ENCODE measurements around the gene CKS2.
"Not testable (repeated sequence)": the region's sequence is repeated elsewhere in the genome, so short reads cannot be mapped to it uniquely, and the experiment has no call there.

Gene CKS2

DNA sequence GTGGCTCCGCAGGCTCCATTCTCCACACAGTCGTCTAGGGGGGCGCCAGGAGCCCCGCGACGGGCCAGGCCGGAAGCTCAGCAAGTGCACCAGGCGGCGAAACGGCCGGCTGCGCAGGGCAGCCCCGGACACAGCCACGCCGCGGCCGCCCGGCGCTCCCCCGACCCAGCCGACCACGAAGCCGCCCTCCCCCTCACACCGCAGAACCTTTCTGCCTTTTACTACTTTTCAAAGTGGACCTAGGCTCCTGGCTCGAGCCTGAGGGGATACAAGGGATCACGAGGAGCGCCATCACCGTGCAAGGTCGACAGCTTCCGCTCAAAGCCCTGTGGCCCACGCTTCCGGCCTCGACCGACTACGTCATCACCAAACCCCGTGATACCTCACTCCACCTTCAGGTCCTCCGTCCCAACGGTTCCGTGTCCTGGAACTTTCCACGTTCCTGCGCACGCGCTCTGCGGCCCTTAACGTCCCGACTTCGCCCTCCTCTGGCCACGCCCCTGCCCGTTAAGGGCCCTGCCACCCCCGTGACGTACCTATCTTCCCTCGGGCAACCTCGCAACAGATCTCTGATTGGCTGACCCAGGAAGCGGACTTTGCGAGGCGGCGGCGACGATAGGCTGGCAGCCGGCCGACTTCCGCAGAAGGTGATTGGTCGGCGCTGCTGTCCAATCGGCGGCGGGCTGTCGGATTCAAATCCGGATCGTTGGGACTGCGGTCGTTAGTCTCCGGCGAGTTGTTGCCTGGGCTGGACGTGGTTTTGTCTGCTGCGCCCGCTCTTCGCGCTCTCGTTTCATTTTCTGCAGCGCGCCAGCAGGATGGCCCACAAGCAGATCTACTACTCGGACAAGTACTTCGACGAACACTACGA, at the start of gene CKS2:
Gene CKS2 (plus strand): TSS at position 721 of the 871 bp plus-strand sequence. CDS start 98 bp downstream, at position 819.
- DNase-seq (ENCODE audit: low read depth in 3 of 3, low spot score in 1 of 3), result peak; percentile 98 to 100 (median 100)

DNA sequence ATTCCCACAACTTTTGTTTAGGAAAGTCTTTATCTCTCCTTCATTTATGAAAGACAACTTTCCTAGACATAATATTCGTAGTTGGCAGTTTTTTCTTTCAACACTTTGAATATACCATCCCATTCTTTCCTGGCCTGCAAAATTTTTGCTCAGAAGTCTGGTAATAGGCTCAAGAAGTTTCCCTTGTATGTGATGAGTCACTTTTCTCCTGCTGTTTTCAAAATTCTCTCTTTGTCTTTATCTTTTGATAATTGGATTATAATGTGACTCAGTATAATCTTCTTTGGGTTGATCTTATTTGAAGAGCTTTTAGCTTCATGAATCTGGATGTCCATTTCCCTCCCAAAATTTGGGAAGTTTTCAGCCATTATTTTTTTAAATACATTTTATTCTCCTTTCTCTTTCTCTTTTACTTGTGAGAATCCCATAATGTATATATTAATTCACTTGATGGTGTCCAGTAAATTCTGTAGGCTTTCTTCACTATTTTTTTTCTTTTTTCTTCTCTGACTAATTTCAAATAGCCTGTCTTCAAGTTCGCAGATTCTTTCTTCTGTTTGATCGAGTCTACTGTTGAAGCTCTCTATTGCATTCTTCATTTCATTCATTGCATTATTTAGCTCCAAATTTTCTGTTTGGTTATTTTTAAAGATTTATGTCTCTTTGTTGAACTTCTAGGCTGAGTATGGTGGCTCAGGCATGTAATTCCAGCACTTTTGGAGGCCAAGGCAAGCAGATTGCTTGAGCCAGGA, 37.3 kb upstream of the CKS2 start:
- no peak for DNase-seq (ENCODE audit: low read depth in 3 of 3, low spot score in 1 of 3)

DNA sequence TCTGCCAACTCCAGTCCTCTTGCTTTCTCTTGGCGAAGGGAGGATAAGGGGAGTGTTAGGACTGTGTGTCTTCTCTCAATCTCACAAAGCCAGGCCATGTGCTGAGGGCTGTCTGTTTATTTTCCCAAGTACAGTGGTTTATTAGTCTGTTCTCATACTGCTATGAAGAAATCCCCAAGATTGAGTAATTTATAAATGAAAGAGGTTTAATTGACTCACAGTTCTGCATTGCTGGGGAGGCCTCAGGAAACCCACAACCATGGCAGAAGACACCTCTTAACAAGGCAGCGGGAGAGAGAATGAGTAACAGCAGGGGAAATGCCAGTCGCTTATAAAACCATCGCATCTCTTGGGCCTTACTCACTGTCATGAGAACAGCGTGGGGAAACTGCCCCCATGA, 36.2 kb upstream of the CKS2 start:
- no peak for DNase-seq (ENCODE audit: low read depth in 3 of 3, low spot score in 1 of 3)

DNA sequence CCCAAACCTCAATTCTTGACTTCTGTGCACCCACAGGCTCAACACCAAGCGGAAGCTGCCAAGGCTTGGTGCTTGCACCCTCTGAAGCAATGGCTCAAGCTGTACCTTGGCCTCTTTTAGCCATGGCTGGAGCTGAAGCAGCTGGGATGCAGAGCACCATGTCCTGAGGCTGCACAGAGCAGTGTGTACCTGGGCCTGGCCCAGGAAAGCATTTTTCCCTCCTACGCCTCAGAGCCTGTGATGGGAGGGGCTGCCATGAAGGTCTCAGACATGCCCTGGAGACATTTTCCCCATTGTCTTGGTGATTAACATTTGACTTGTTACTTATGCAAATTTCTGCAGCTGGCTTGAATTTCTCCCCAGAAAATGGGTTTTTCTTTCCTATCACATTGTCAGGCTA, 35.0 kb upstream of the CKS2 start:
- not testable (repeated sequence) for DNase-seq (ENCODE audit: low read depth in 3 of 3, low spot score in 1 of 3)

DNA sequence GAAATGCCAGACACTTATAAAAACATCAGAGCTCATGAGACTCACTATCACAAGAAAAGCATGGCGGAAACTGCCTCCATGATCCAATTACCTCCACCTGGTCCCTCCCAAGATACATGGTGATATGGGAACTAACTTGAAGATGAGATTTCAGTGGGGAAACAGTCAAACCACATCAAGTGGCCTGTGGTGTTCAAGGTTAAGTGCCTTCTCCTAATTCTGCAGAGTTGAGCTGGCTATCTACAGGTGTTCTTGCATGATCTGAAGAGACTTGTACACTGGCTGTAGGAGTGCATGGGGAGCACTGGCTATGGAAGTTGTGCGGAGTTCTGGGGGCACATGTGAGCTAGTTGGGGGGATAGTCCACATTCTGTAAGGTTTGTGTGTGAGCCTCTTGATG, 34.0 kb upstream of the CKS2 start:
- no peak for DNase-seq (ENCODE audit: low read depth in 3 of 3, low spot score in 1 of 3)

DNA sequence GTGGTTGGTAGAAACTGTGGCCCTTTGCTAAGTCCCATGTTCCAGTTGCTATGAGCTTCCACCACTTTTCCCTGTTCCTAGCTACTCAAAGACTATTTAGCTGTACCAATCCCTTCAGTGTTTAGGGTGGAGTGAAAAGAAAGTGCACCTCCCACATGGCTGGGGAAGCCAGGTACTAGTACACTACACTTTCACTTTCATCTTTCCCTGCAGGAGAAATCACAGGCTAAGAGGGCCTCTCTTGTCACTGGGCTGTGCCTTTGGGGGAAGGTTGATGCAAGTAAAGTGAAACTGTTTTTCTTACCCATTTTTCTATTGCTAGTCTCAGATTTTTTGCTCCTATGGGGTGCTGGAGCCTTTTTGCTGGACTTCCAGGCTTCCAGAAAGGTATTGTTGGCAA, 33.5 kb upstream of the CKS2 start:
- no peak for DNase-seq (ENCODE audit: low read depth in 3 of 3, low spot score in 1 of 3)

DNA sequence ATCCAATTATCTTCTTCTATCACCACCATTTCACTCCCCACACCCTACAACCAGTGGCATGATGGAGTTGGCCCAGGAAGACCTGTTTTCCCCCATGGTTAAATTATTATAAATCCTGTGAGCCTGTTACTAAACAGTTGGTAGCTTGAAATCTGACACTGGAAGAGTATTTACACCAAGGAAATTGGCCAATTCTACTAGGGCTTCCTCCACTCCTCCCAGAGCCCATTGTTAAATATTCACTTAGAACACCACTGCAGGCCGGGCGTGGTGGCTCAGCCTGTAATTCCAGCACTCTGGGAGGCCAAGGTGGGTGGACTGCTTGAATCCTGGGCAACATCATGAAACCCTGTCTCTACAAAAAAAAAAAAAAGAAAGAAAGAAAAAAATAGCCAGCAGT, 32.4 kb upstream of the CKS2 start:
- no peak for DNase-seq (ENCODE audit: low read depth in 3 of 3, low spot score in 1 of 3)

DNA sequence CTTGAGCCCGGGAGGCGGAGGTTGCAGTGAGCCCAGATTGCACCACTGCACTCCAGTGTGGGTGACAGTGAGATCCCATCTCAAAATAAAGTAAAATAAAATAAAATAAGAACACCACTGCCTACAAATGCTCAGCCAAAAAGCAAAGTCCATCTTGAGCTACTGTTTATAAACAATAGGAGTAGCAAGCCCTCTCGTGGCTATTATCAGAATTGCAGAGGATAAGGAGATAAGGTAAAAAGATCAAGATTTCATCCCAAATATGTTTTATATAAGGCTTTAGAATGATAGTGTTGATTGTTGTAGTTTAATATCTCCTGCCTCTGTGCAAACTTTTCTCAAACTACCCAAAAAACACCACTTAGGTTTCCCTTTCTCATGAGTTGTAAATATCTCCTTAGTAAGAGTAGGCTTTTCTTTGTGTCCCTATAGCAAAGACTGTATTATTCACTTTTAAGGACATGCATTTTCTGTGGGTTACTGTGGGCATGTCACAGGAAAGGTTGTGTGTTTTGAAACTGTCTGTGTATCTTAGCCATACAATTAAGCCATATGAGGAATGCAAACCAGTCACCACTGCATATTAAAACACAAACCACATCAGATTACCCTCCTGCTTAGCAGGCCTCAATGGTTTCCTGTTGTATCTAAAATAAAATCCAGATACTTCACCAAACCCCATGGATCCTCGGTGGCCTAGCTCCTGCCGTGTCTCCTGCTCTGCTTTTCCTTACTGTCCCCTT, 31.8 kb upstream of the CKS2 start:
- no peak for DNase-seq (ENCODE audit: low read depth in 3 of 3, low spot score in 1 of 3)

DNA sequence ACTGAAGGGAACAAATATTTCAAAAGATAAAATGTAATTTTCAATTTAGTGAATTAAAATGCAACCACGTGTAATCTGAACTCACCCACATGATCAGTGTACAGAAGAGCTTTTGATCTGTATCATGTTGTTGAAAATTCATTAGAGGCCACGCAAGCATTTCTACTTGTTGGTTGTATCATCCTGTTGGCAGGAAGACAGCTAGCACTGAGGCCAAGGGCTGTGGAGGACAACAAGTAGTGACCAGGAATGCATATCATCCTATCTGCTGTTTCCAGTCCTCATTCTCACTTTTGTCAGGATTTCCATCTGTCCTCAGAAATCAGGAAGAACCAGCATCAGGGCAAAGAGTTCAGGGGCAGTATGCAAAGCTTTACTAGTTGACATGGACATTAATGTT, 29.9 kb upstream of the CKS2 start:
- no peak for DNase-seq (ENCODE audit: low read depth in 3 of 3, low spot score in 1 of 3)

DNA sequence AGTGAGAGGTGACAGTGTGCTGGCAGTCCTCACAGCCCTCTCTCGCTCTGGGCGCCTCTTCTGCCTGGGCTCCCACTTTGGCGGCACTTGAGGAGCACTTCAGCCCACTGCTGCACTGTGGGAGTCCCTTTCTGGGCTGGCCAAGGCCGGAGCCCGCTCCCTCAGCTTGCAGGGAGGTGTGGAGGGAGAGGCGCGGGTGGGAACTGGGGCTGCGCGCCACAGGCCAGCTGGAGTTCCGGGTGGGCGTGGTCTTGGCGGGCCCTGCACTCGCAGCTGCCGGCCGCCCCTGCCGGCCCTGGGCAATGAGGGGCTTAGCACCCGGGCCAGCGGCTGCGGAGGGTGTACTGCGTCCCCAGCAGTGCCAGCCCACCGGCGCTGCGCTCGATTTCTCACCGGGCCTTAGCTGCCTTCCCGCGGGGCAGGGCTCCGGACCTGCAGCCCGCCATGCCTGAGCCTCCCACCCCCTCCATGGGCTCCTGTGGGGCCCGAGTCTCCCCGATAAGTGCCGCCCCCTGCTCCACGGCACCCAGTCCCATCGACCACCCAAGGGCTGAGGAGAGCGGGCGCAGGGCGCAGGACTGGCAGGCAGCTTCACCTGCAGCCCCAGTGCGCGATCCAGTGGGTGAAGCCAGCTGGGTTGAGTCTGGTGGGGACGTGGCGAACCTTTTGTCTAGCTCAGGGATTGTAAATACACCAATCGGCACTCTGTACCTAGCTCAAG, 28.6 kb upstream of the CKS2 start:
- DNase-seq (ENCODE audit: low read depth in 3 of 3, low spot score in 1 of 3), result not testable (repeated sequence)

DNA sequence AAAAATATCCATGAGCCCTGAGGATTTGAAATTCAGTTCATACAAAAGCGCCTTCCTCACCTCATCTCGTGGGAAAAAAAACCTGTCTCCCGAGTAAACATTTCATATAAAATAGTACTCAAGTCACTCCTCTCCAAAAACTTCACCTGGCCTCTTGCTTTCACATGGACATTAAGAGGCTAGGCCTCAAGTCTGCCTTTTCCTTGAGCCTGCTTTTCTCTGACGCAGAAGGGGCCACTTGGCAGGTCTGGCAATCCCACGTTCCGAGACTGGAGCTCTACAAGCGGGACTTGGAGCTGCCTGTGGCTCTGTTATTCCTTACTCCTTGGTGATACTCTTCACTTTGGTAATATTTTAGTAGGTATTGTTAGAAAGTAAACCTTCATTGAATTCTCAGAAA, 26.9 kb upstream of the CKS2 start:
- DNase-seq (ENCODE audit: low read depth in 3 of 3, low spot score in 1 of 3), result no peak

DNA sequence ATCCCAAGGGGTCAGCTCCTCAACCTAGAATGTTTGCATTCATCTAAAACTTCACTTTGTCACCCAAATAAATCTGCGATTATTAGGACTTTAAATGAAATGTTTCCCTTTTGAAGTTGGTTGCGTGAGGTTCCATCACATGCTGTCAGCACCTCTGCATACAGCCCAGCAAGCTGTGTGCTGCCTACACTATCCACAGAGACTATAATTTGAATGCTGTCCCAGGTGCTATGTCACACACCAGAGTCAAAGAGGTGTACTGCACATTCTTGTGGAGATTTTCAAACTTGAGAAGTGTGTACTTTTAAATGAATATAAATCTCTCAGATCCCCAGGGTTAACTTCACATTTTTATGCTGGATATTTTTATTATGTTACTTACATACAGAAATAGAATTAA, 19.3 kb upstream of the CKS2 start:
- no peak for DNase-seq (ENCODE audit: low read depth in 3 of 3, low spot score in 1 of 3)

DNA sequence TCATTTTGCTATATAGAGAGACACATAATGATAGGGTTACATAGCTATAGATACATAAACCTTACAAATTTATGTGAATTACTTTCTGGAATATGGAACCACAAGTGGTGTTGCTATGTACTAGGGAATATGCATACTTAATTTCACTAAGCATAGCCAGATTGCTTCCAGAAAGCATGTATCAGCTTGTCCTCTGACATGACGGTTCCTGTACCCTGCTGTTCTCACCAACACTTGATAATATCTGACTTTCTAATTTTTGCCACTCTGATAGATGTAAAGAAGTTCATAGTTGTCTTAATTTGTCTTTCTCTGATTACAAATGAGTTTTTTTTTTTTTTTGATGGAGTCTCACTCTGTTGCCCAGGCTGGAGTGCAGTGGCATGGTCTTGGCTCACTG, 18.0 kb upstream of the CKS2 start:
- DNase-seq (ENCODE audit: low read depth in 3 of 3, low spot score in 1 of 3), result no peak

DNA sequence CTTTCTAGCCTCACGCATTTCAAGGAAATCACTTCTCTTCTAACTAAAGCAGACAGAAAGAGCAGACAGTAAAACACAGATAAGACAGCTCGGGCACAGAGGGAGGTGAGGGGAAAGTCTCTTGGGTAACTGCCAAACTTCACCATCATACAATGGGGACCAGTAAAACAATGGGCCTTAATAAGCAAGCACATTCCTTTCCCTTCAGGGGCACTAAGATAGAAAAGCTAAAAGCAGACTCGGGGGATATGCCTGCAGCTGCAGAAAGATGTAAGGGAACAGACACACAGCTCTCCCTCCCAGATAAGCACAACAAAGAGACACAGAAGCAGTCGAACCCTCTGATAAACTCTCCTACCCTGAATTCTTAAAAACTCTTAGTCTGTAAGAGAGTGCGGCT, 15.6 kb upstream of the CKS2 start:
- DNase-seq (ENCODE audit: low read depth in 3 of 3, low spot score in 1 of 3), result no peak

DNA sequence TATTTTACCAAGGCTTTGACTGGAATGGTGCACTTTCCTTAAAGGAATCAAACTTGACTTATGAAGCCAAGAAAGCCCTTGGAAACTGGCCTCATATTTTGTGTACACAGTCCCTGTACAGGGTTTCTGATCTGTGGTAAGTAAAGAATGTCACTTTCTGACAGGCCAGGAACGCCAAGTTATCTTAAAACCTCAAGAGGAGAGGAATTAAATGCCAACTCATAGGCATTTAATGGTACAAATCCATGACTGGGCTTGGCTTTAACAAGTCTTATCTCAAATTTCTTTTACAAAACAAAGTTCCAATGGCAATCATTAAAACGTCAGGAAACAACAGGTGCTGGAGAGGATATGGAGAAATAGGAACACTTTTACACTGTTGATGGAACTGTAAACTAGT, 9.0 kb upstream of the CKS2 start:
- DNase-seq (ENCODE audit: low read depth in 3 of 3, low spot score in 1 of 3), result not testable (repeated sequence)

DNA sequence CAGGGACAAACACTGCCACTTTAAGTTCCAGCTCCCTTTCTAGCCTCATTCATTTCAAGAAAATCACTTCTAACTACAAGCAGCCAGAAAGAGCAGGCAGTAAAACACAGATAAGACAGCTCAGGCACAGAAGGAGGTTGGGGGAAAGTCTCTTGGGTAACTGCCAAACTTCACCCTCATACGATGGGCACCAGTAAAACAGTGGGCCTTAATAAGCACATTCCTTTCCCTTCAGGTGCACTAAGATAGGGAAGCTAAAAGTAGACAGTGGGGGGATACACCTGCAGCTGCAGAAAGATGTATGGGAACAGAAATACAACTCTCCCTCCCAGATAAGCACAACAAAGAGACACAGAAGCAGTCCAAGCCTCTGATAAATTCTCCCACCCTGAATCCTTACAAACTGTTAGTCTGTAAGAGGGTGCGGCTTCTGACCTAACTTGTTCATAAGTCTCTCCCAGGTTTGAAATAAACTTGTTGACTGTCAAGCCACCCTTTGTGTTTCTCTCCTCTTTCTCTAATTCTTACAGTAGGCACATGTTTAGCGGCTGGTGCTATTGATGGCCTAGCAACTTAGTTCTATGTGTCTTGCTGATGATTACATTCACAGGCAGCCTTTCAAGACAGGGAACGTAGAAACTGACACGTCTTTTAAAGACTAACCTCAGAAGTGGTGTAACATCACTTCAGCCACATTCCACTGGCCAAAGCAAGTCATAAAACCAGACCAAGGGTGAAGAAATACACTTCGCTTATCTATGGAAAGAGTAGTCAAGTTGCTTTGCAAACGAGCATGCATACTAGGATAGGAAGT, 6.8 kb upstream of the CKS2 start:
- DNase-seq (ENCODE audit: low read depth in 3 of 3, low spot score in 1 of 3), result no peak

DNA sequence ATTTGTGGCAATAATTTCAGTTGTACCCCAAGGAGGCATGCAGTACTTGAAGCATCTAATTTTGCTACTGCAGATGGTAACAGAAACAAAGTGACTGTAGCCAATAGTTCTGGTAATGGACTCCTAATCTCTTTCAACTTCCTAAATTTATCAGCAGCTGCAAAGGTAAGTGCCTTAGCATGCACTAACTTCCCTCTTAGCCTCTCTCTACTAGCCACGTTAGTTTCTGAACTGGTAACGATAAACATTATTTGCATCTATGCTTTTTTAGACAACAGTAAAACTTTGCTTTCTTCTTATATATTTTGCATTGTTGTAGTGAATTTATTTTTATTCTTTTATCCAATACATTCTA, 6.2 kb upstream of the CKS2 start:
- no peak for DNase-seq (ENCODE audit: low read depth in 3 of 3, low spot score in 1 of 3)

DNA sequence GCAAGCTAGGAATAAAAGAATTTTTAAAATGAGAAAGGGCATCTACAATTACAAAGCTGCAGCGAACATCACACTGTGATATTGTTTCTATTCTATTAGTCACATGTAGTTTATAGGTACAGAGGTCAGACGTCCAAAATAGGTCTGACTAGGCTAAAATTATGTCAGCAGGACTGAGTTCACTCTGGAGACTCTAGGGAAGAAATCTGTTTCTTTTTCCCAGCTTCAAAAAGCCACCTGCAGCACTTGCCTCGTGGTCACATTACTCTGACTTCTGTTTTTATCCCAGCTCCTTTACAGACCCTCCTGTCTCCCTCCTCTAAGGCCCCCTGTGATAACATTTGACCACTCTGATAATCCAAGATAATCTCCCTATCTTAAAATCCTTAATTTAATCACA, 5.1 kb upstream of the CKS2 start:
- no peak for DNase-seq (ENCODE audit: low read depth in 3 of 3, low spot score in 1 of 3)

DNA sequence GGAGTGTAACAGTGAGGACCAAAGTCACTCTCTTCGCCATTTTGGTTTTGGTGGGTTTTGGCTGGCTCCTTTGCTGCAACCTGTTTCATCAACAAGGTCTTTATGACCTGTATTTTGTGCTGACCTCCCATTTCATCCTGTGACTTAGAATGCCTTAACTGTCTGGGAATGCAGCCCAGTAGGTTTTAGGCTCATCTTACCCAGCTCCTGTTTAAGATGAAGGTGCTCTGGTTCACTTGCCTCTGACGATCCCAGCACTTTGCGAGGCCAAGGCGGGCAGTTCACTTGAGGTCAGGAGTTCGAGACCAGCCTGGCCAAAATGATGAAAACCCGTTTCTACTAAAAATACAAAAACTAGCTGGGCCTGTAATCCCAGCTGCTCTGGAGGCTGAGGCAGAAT, 1.8 kb upstream of the CKS2 start:
- no peak for DNase-seq (ENCODE audit: low read depth in 3 of 3, low spot score in 1 of 3)

Measured in stimulated activated CD4-positive, alpha-beta T cell treated with anti-CD3 and anti-CD28 coated beads, TNF-alpha, amount 100 ng/mL, for 1 hour (primary cell).